Measurements from ENCODE around the gene KCNJ1. TPM values are rescaled to one million over a fixed set of nuclear protein-coding genes. Genes with fewer than 3 reads are reported as not detected.

KCNJ1 gene
- total RNA-seq, 1 experiment from 2014 or later = not detected

DNA sequence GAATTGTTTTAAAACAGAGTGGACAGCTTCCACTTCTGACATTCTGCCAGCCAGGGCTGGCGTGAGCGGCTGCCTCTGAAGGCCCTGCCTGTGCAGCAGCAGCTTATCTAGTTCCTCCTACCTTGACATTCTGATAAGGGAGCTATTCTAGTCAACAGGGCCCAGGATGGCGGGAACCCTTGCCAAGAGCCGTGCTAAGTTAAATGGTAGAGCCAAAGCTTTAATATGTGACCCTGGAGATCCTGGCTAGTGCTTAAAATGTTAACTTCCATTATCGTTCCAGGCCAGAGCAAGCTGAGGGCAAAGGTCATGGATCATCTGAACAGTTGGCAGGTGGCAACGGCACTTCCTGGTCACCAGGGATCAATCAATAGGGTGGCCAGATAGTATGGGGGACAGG lies 27.6 kb upstream of the KCNJ1 start:
- no peak for DNase-seq (ENCODE audit: low spot score)
- POLR2A ChIA-PET (ENCODE audit: low non-redundant PET) = no interaction called here
- Histone ChIP-seq H3K36me3 (ENCODE audit: insufficient read depth, low read length, poor library complexity, severe bottlenecking) (no peaks in the 10 kb centered on the region), H3K4me3 (ENCODE audit: low read depth, low read length, poor library complexity, severe bottlenecking) (no peak overlapping the region), H3K27ac (ENCODE audit: low read depth, low read length, poor library complexity, severe bottlenecking) (no peak overlapping the region), H3K9me3 (ENCODE audit: low read depth, low read length, poor library complexity, severe bottlenecking) (no peaks in the 10 kb centered on the region), H3K27me3 (replicated peaks; ENCODE audit: insufficient read depth, low read depth, low read length, poor library complexity) (peaks cover 9% of the 10 kb centered on the region), H3K4me1 (ENCODE audit: insufficient read depth, low read length, poor library complexity, severe bottlenecking) (peaks cover 4% of the 10 kb centered on the region)
- no peak for TF ChIP-seq CTCF (conservative IDR thresholded peaks at IDR 0.05; ENCODE audit: low read depth, low read length)
- BruUV-seq (replicated peaks) = no TSS peak
- CTCF ChIA-PET = no interaction called here
- intact Hi-C loops (cut with micrococcal nuclease; ENCODE audit: unreplicated experiment) = no loop called here

GRCh38 chr11:128894286-128894681 lies 27.2 kb upstream of the KCNJ1 start:
- Histone ChIP-seq H3K27me3 (replicated peaks; ENCODE audit: insufficient read depth, low read depth, low read length, poor library complexity) (peaks cover 13% of the 10 kb centered on the region), H3K9me3 (ENCODE audit: low read depth, low read length, poor library complexity, severe bottlenecking) (no peaks in the 10 kb centered on the region), H3K27ac (ENCODE audit: low read depth, low read length, poor library complexity, severe bottlenecking) (no peak overlapping the region), H3K4me3 (ENCODE audit: low read depth, low read length, poor library complexity, severe bottlenecking) (no peak overlapping the region), H3K36me3 (ENCODE audit: insufficient read depth, low read length, poor library complexity, severe bottlenecking) (no peaks in the 10 kb centered on the region), H3K4me1 (ENCODE audit: insufficient read depth, low read length, poor library complexity, severe bottlenecking) (peaks cover 4% of the 10 kb centered on the region)
- TF ChIP-seq CTCF (conservative IDR thresholded peaks at IDR 0.05; ENCODE audit: low read depth, low read length) = no peak
- no peak for TF ChIP-seq EZH2 (IDR thresholded peaks at IDR 0.05; ENCODE audit: borderline replicate concordance, low read depth, low read length, poor library complexity, severe bottlenecking)
- ChIA-PET CTCF (no interaction called here), POLR2A (ENCODE audit: low non-redundant PET) (no interaction called here)
- intact Hi-C loops (cut with micrococcal nuclease; ENCODE audit: unreplicated experiment) = no loop called here
- BruUV-seq (replicated peaks) = no TSS peak
- no peak for DNase-seq (ENCODE audit: low spot score)

GRCh38 chr11:128893578-128894285 lies 26.6 kb upstream of the KCNJ1 start:
- intact Hi-C loops (cut with micrococcal nuclease; ENCODE audit: unreplicated experiment) = no loop called here
- Histone ChIP-seq H3K9me3 (ENCODE audit: low read depth, low read length, poor library complexity, severe bottlenecking) (no peaks in the 10 kb centered on the region), H3K27ac (ENCODE audit: low read depth, low read length, poor library complexity, severe bottlenecking) (no peak overlapping the region), H3K4me3 (ENCODE audit: low read depth, low read length, poor library complexity, severe bottlenecking) (no peak overlapping the region), H3K36me3 (ENCODE audit: insufficient read depth, low read length, poor library complexity, severe bottlenecking) (no peaks in the 10 kb centered on the region), H3K27me3 (replicated peaks; ENCODE audit: insufficient read depth, low read depth, low read length, poor library complexity) (peaks cover 14% of the 10 kb centered on the region), H3K4me1 (ENCODE audit: insufficient read depth, low read length, poor library complexity, severe bottlenecking) (peaks cover 4% of the 10 kb centered on the region)
- ChIA-PET CTCF (interaction anchor here (0.5 kb wide), 1 partner anchor 12 kb away, joined by 6 read pairs; no protein-coding TSS in a partner anchor), POLR2A (ENCODE audit: low non-redundant PET) (no interaction called here)
- no peak for DNase-seq (ENCODE audit: low spot score)
- TF ChIP-seq CTCF (conservative IDR thresholded peaks at IDR 0.05; ENCODE audit: low read depth, low read length) (no peak), EZH2 (IDR thresholded peaks at IDR 0.05; ENCODE audit: borderline replicate concordance, low read depth, low read length, poor library complexity, severe bottlenecking) (no peak)
- no TSS peak for BruUV-seq (replicated peaks)

Data from A673 (cell line).